Measurements from ENCODE around the gene LFNG. TPM values are rescaled to one million over a fixed set of nuclear protein-coding genes. Genes with fewer than 3 reads are reported as not detected.

The LFNG gene
- total and polyA plus RNA-seq, 2 donors (not counting 1 experiment from before 2014, with no cell fraction given): 73.3 to 208 TPM

DNA sequence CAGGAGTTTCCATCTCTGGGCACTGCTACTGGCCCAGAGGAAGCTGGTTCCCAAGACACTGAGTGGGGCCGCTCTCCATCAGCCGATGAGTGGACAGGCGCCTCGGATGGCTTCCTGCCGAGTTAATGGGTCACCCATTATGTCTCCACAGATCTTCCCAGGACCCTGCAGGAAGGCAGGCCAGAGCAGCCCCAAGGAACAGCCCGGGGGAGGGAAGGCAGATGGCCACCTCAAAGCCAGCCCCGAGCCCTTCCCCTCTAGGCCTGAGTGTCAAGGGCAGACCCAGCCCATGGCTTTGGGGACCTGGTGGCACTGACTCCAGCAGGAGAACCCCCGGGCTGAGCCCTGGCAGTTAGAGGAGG, 3.4 kb upstream of the LFNG start:
- intact Hi-C loops (cut with micrococcal nuclease): no loop called here
- CTCF ChIA-PET: no interaction called here
- H3K4me3 Mint-ChIP-seq: no peak overlapping the region

DNA sequence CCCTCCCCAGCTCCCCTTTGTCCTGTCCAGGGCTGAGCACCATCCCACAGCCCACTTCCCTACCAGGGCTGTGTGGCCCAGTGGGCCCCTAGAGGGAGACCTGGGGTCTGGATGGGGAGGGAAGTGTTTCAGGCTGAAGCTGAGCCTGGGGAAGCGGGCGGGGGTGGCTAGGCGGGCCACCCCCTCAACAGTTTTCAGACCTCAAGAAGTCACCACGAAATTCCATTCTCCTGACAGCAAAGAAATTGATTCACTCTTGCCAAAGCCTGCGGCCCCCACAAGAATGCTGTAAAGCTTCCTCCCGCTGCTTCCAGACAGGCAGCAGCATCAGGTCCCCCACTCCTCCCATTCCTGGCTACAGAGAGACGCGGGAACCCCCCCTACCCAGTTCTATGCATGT, 2.5 kb upstream of the LFNG start:
- no peak overlapping the region for H2AFZ ChIP-seq (ENCODE audit: insufficient read depth, low read depth, low read length, poor library complexity, severe bottlenecking)
- peaks cover 34 to 48% of the 10 kb centered on the region in 2 donors for H3K4me1 ChIP-seq (ENCODE audit: control insufficient read depth in 2 of 2, insufficient read depth in 2 of 2, low read length in 2 of 2)
- 84% methylated on average over 8 of the region's 8 CpGs for WGBS (ENCODE audit: insufficient coverage)
- peaks cover 36% of the 10 kb centered on the region for H3K79me2 ChIP-seq (ENCODE audit: control insufficient read depth, insufficient read depth, low read length)
- TF ChIP-seq EZH2 (IDR thresholded peaks at IDR 0.05; ENCODE audit: borderline replicate concordance, insufficient read depth, low read depth, low read length, poor library complexity, severe bottlenecking): no peak
- TF ChIP-seq, protein P1, sequence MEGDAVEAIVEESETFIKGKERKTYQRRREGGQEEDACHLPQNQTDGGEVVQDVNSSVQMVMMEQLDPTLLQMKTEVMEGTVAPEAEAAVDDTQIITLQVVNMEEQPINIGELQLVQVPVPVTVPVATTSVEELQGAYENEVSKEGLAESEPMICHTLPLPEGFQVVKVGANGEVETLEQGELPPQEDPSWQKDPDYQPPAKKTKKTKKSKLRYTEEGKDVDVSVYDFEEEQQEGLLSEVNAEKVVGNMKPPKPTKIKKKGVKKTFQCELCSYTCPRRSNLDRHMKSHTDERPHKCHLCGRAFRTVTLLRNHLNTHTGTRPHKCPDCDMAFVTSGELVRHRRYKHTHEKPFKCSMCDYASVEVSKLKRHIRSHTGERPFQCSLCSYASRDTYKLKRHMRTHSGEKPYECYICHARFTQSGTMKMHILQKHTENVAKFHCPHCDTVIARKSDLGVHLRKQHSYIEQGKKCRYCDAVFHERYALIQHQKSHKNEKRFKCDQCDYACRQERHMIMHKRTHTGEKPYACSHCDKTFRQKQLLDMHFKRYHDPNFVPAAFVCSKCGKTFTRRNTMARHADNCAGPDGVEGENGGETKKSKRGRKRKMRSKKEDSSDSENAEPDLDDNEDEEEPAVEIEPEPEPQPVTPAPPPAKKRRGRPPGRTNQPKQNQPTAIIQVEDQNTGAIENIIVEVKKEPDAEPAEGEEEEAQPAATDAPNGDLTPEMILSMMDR (IDR thresholded peaks at IDR 0.05): no peak
- POLR2A ChIA-PET: interaction anchor here (1.1 to 14.9 kb wide), 2 partner anchors 7 to 10 kb away, joined by 3 to 340 read pairs; no protein-coding TSS in a partner anchor
- peaks cover 21% of the 10 kb centered on the region for H4K20me1 ChIP-seq (ENCODE audit: control insufficient read depth, insufficient read depth, low read length, poor library complexity, severe bottlenecking)
- H3K9ac ChIP-seq (ENCODE audit: low read length): no peak overlapping the region
- H3K9me3 Mint-ChIP-seq (ENCODE audit: insufficient read depth): no peaks in the 10 kb centered on the region
- peaks cover 0 to 9% of the 10 kb centered on the region in 2 experiments for H3K36me3 ChIP-seq (replicated peaks in 1 of 2; ENCODE audit: control extremely low read depth in 1 of 2, control insufficient read depth in 1 of 2, extremely low read depth in 1 of 2, insufficient read depth in 2 of 2, low read length in 1 of 2)
- no peak for DNase-seq
- no peaks in the 10 kb centered on the region for H3K9me3 ChIP-seq (ENCODE audit: control extremely low read depth in 1 of 3, control insufficient read depth in 2 of 3, insufficient read depth in 1 of 3, low read length in 2 of 3)
- H3K27me3 ChIP-seq (replicated peaks in 1 of 4; ENCODE audit: control extremely low read depth in 1 of 4, control insufficient read depth in 3 of 4, insufficient read depth in 4 of 4, low read length in 3 of 4): no peaks in the 10 kb centered on the region
- no peaks in the 10 kb centered on the region for H3K27me3 Mint-ChIP-seq
- H3K27ac ChIP-seq (ENCODE audit: low read length in 2 of 2): no peak overlapping the region
- CTCF ChIA-PET: interaction anchor here (1.6 kb wide), 1 partner anchor 37 kb away, joined by 3 read pairs; no protein-coding TSS in a partner anchor
- intact Hi-C loops (cut with micrococcal nuclease): no loop called here
- peak overlapping the region; percentile 63 for H3K4me3 Mint-ChIP-seq
- no peak for ATAC-seq (ENCODE audit: low read depth)
- H3K4me3 ChIP-seq (ENCODE audit: control extremely low read depth in 1 of 5, extremely low read depth in 1 of 5, insufficient read depth in 1 of 5, low read depth in 2 of 5, low read length in 4 of 5): no peak overlapping the region
- peak overlapping the region; percentile 83 for H3K27ac Mint-ChIP-seq
- no peak overlapping the region for H3K4me2 ChIP-seq (replicated peaks; ENCODE audit: low read depth, low read length, poor library complexity, severe bottlenecking)
- H3K4me1 Mint-ChIP-seq: peaks cover 47% of the 10 kb centered on the region

More for the DNA sequence above, 3.4 kb upstream of the LFNG start:
- Histone ChIP-seq H3K79me2 (ENCODE audit: control insufficient read depth, insufficient read depth, low read length) (peaks cover 28% of the 10 kb centered on the region), H3K9ac (ENCODE audit: low read length) (no peak overlapping the region), H3K4me1 (ENCODE audit: control insufficient read depth in 2 of 2, insufficient read depth in 2 of 2, low read length in 2 of 2) (peaks cover 36 to 48% of the 10 kb centered on the region in 2 donors), H3K27me3 (replicated peaks in 1 of 4; ENCODE audit: control extremely low read depth in 1 of 4, control insufficient read depth in 3 of 4, insufficient read depth in 4 of 4, low read length in 3 of 4) (no peaks in the 10 kb centered on the region), H3K27ac (ENCODE audit: low read length in 2 of 2) (no peak overlapping the region), H2AFZ (ENCODE audit: insufficient read depth, low read depth, low read length, poor library complexity, severe bottlenecking) (no peak overlapping the region), H3K4me2 (replicated peaks; ENCODE audit: low read depth, low read length, poor library complexity, severe bottlenecking) (no peak overlapping the region), H4K20me1 (ENCODE audit: control insufficient read depth, insufficient read depth, low read length, poor library complexity, severe bottlenecking) (peaks cover 12% of the 10 kb centered on the region), H3K9me3 (ENCODE audit: control extremely low read depth in 1 of 3, control insufficient read depth in 2 of 3, insufficient read depth in 1 of 3, low read length in 2 of 3) (no peaks in the 10 kb centered on the region), H3K4me3 (ENCODE audit: control extremely low read depth in 1 of 5, extremely low read depth in 1 of 5, insufficient read depth in 1 of 5, low read depth in 2 of 5, low read length in 4 of 5) (no peak overlapping the region), H3K36me3 (replicated peaks in 1 of 2; ENCODE audit: control extremely low read depth in 1 of 2, control insufficient read depth in 1 of 2, extremely low read depth in 1 of 2, insufficient read depth in 2 of 2, low read length in 1 of 2) (peaks cover 0 to 2% of the 10 kb centered on the region in 2 experiments)
- no peaks in the 10 kb centered on the region for H3K9me3 Mint-ChIP-seq (ENCODE audit: insufficient read depth)
- H3K27ac Mint-ChIP-seq: peak overlapping the region; percentile 61
- 97% methylated on average over 8 of the region's 8 CpGs for WGBS (ENCODE audit: insufficient coverage)
- H3K27me3 Mint-ChIP-seq: no peaks in the 10 kb centered on the region
- DNase-seq (no peak), ATAC-seq (ENCODE audit: low read depth) (no peak)
- no peak for TF ChIP-seq EZH2 (IDR thresholded peaks at IDR 0.05; ENCODE audit: borderline replicate concordance, insufficient read depth, low read depth, low read length, poor library complexity, severe bottlenecking)
- TF ChIP-seq, protein P1 (IDR thresholded peaks at IDR 0.05): no peak
- POLR2A ChIA-PET: interaction anchor here (0.6 to 1.2 kb wide), 2 partner anchors 12 to 275 kb away, joined by 3 to 4 read pairs; no protein-coding TSS in a partner anchor
- H3K4me1 Mint-ChIP-seq: peaks cover 49% of the 10 kb centered on the region

All from B cell (primary cell).